ENCODE results near the gene NMRK2.
A peak's percentile ranks its signal among the peaks of the same experiment; 100 is the strongest.
"Not testable (repeated sequence)": the region's sequence is repeated elsewhere in the genome, so short reads cannot be mapped to it uniquely, and the experiment has no call there.

The NMRK2 gene

DNA sequence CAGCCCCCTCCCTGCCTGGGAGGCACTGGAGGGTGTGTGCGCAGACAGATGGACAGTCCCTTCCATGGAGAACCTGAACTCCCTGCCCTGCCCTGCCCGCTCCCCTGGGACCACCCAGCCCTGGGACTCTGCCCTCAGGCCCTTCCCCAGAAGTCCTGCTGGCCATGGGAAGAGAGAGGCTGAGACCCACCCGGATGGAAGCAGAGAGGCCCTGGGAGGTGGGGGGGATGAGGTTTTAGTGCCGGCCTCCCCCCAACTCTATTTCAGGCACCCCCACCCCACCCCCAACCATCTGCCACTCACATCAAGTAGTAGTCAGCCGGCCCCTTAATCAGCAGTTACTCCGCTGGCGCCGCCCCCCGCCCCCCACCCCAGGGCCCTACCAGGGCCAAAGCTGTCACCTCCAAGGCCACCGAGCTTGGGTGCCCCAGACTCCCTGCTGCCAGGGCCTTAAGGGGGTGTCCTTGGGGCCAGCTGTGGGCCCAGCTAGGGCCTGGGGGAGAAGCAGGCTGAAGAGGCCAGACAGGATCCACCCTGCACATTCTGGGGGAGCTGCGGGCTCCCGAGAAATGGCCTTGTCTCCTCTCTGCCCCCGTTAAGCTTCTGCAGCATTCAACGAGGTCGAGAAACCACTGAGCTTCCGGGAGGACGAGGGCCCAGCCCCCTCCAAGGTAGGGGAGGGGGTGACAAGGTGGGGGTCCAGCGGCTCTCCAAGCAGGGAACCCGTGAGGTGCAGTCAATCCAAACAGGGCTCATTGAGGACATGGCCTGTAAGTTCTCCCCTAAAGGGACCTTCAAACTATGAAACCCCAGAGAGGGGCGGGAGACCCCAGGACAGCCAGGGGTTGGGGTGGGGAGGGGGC, 17.4 kb downstream of the NMRK2 start:
- H3K27ac Mint-ChIP-seq = no peak overlapping the region
- H3K4me1 Mint-ChIP-seq (ENCODE audit: low read depth) = peaks cover 6% of the 10 kb centered on the region
- no peaks in the 10 kb centered on the region for H3K9me3 Mint-ChIP-seq
- no peaks in the 10 kb centered on the region for H3K36me3 Mint-ChIP-seq (ENCODE audit: low read depth)
- H3K4me3 Mint-ChIP-seq = no peak overlapping the region
- H3K27me3 Mint-ChIP-seq = no peaks in the 10 kb centered on the region

DNA sequence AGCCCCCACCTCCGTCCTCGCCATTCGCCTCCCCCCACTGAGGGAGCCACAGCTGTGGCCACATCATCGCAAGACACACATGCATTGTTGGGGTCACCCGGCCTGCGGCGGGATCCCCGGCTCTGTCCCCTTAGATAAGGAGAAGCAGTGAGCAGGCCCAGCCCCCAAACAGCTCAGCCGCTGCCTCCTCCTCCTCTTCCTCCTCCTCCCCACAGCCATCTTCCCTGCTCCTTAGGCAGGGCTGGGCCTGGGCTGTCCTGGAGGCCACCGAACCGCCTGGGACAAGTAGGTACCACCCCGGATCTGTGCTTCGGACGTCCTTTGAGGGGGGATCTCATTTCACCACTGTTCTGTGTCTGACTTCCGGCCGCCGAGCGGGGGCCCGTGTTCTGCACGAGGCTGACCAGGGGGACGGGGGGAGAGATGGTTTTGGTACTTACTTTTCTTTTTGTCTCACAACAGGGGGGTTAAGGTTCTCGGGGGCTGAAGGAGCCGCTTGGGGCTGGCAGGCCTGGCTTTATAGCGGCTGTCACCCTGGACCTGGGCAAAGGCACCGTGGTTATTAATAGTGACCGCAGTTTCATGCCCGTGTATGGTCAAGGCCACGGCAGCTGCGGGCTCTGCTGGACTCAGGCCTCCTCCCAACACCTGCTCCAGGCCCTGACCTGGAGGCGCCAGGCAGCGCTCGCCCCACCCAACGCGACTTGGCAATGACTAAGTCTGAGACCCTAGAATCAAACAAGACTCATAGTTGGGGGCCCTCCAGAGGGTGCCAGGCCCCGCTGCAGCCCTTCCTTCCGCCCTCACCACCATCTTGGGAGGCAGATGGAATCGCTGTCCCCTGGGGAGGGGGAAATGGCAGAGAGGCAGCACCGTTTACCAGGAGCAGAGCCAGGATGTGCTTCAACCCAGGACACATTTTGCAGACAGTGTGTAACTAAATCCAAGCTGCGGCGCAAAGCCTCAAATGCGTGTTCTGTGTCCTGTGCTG, 18.3 kb downstream of the NMRK2 start:
- peak overlapping the region; percentile 81 for H3K27ac Mint-ChIP-seq
- no peaks in the 10 kb centered on the region for H3K36me3 Mint-ChIP-seq (ENCODE audit: low read depth)
- H3K4me1 Mint-ChIP-seq (ENCODE audit: low read depth) = peaks cover 6% of the 10 kb centered on the region
- H3K27me3 Mint-ChIP-seq = no peaks in the 10 kb centered on the region
- peak overlapping the region; percentile 77 for H3K4me3 Mint-ChIP-seq
- H3K9me3 Mint-ChIP-seq = no peaks in the 10 kb centered on the region

DNA sequence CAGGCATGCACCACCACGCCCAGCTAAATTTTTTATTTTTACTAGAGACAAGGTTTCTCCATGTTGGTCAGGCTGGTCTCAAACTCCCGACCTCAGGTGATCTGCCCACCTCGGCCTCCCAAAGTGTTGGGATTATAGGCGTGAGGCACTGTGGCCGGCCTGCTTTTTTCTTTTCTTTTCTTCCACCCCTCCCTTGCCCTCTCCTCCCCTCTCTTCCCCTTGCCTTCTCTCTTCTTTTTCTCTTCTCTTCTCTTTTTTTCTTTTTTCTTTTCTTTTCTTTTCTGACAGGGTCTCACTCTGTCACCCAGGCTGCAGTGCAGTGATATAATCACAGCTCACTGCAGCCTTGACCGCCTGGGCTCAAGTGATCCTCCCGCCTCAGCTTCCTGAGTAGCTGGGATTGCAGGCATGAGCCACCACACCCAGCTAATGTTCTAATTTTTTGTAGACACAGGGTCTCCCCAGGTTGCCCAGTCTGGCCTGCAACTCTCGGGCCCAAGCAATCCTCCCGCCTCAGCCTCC, 19.9 kb downstream of the NMRK2 start:
- H3K4me1 Mint-ChIP-seq (ENCODE audit: low read depth); H3K27me3 Mint-ChIP-seq; H3K36me3 Mint-ChIP-seq (ENCODE audit: low read depth); H3K9me3 Mint-ChIP-seq; H3K27ac Mint-ChIP-seq; H3K4me3 Mint-ChIP-seq: not testable (repeated sequence)

DNA sequence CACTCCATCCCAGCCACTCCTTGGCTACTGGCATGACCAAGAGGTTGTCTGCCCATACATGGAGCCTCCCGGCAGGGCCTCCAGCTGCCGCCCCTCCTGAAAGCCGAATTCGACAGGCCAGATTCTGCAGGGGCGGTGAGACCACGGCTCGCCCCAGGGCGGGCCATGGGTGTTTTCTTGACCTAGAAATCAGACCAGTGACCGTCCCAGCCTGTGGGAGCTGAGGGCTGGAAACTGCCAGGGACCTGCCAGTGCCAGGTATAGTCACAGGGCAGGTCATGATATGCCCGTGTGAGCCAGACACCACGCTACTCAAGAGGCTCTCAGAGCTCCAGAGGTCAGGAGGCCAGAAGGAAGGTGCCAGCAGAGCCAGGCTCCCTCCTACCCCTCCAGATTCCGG, 21.2 kb downstream of the NMRK2 start:
- Mint-ChIP-seq H3K9me3 (no peaks in the 10 kb centered on the region), H3K4me1 (ENCODE audit: low read depth) (peaks cover 6% of the 10 kb centered on the region), H3K27ac (no peak overlapping the region), H3K27me3 (no peaks in the 10 kb centered on the region), H3K36me3 (ENCODE audit: low read depth) (no peaks in the 10 kb centered on the region), H3K4me3 (no peak overlapping the region)

DNA sequence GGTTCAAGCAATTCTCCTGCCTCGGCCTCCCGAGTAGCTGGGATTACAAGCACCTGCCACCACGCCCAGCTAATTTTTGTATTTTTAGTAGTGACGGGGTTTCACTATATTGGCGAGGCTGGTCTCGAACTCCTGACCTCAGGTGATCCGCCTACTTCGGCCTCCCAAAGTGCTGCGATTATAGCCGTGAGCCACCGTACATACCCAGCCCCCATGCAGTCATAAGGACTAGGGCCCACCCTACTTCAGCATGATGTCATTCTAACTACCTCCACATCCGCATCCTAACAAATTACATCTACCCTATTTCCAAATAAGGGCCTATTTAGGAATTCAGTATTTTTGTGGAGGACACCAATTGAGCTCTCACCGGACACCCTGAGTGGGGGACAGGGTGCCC, 22.4 kb downstream of the NMRK2 start:
- not testable (repeated sequence) for H3K4me1 Mint-ChIP-seq (ENCODE audit: low read depth); H3K27me3 Mint-ChIP-seq; H3K27ac Mint-ChIP-seq; H3K4me3 Mint-ChIP-seq; H3K9me3 Mint-ChIP-seq; H3K36me3 Mint-ChIP-seq (ENCODE audit: low read depth)

DNA sequence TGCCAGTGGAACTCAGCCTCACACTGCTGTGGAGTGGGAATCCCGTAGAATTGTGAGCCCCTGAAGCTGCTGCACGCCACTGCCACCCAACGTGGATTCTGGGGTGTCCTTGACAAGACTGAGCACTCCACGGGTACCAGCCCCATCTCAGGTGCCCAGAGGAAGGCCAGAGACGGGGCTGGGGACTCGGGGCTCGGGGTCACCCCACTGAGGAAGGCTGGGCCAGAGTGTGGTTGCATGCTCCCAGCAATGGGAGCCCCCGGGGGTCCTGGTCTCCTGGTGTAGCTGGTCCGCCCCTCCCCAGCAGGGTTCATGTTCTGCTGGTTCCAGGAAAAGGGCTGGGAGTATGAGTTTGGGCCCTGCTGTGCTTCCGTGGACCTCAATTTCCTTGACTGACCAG, 22.8 kb downstream of the NMRK2 start:
- Mint-ChIP-seq H3K4me1 (ENCODE audit: low read depth) (peaks cover 6% of the 10 kb centered on the region), H3K9me3 (no peaks in the 10 kb centered on the region), H3K4me3 (no peak overlapping the region)

DNA sequence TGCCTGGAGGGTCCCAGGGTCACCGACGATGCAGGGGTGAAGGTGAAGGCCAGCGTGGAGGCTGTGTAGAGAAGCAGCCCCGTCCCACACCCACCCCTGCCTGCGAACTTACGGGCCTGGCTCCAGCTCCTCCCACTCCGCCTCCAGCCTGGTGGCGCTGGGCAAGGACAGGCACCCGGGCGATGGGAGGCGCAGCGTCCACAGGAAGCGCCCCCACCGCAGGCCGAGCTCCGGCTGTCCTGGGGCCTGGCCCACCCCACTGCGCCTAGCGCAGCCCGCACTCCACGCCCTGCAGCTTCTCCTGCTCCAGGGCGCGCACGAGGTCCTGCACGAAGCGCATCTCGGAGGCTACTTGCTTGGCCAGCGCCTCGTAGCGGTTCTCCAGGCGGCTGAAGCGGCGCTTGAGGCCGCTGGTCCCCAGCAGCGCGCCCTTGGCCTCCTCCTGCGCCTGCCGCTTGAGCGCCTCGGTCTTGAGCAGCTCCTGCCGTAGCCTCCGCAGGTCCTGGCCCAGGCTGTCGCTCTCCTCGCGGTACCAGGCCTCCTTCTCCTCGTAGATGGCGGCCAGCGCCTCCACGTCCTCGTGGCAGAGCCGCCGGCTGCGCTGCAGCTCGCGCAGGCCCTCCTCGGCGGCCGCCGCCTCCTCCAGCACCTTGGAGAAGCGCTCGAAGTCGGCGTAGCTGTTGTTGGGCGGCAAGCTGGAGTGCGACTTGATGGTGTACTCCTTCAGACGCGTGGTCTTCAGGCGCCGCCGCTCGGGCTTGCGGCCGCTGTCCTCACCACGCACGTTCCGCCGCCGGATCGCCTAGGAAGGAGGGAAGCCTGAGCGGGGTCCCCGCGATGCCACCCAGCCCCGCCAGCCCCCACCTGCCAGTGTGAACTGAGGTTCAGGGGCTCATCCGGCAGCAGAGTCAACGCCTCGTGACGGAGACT, 26.2 kb downstream of the NMRK2 start:
- Mint-ChIP-seq H3K4me3 (no peak overlapping the region), H3K27ac (no peak overlapping the region), H3K4me1 (ENCODE audit: low read depth) (no peaks in the 10 kb centered on the region), H3K36me3 (ENCODE audit: low read depth) (peaks cover 10% of the 10 kb centered on the region), H3K9me3 (no peaks in the 10 kb centered on the region), H3K27me3 (no peaks in the 10 kb centered on the region)

More for the DNA sequence above, 22.8 kb downstream of the NMRK2 start:
- H3K27me3 Mint-ChIP-seq = no peaks in the 10 kb centered on the region
- no peaks in the 10 kb centered on the region for H3K36me3 Mint-ChIP-seq (ENCODE audit: low read depth)
- H3K27ac Mint-ChIP-seq = no peak overlapping the region

DNA sequence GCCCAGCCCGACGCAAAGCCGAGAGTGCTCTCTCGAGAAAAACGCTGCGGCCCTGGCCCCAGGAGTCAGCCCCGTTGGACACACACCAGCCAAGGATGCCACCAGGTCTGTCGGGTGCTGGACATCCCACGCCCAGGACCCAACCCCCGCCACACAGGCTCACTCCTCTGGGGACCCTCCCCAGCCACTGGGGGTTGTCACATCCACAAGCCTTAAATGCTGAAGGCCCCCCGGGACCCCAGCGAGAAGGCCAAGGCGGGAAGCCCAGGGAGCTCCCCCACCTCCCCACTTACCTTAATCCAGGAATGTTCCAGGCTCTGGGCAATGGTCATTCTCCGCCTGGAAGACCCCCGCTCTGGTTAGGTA, 26.9 kb downstream of the NMRK2 start:
- Mint-ChIP-seq H3K27me3 (no peaks in the 10 kb centered on the region), H3K27ac (no peak overlapping the region), H3K9me3 (no peaks in the 10 kb centered on the region), H3K4me1 (ENCODE audit: low read depth) (no peaks in the 10 kb centered on the region), H3K36me3 (ENCODE audit: low read depth) (peaks cover 10% of the 10 kb centered on the region), H3K4me3 (no peak overlapping the region)

DNA sequence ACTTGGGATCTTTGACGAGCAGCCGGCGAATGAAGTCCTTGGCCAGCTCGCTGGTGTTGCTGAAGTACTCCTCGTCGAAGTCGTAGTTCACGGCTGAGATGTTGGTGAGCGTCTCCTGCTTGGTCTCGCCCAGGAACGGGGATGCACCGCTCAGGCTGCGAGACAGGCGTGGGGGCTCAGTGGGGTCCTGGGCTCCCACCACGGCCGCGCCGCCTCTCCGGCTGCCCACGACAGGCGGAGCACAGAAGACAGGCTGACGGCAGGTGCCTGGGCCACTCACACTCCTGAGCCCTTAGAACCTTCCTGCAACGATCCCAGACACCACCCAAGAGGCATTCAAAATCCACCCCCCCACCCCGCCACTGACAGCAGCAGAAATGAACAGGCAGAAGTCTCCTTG, 28.1 kb downstream of the NMRK2 start:
- H3K4me3 Mint-ChIP-seq = no peak overlapping the region
- H3K36me3 Mint-ChIP-seq (ENCODE audit: low read depth) = peaks cover 10% of the 10 kb centered on the region
- no peak overlapping the region for H3K27ac Mint-ChIP-seq
- H3K4me1 Mint-ChIP-seq (ENCODE audit: low read depth) = no peaks in the 10 kb centered on the region
- H3K9me3 Mint-ChIP-seq = no peaks in the 10 kb centered on the region
- no peaks in the 10 kb centered on the region for H3K27me3 Mint-ChIP-seq

DNA sequence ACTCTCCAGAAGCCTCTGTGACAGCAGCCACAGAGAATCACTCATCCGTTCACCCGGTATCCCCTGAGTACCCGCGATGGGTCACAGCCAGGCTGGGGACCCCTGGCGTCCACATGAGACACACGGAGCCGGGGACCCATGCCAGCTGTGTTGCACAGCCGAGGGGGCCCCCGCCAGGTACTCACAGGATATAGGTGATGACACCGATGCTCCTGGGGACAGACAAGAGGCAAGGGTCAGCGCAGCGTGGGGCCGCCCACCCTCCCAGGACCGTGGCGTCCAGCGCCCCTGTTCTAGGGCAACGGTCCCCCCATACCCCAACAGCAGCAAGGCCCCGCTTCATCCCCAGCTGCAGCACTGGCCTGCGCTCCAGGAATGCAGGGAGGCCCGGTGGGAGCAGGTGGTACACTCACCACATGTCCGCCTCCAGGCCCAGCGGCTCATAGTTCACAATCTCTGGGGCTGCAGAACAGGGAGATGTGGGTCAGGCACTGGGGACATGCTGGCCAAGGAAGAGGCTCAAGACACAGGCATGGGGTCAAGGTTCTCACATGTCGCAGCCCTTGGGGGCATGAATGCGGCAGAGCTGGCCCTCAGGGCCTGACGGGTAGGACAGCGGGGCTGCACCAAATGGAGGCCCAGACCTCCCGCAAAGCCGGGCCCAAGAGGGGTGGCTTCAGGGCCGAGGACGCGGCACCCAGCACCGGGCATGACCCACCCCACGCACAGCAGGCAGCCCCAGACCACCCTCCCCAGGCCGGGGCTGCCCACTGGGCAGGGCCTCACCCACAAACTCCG, 30.8 kb downstream of the NMRK2 start:
- H3K4me1 Mint-ChIP-seq (ENCODE audit: low read depth) = peaks cover 8% of the 10 kb centered on the region
- peaks cover 19% of the 10 kb centered on the region for H3K36me3 Mint-ChIP-seq (ENCODE audit: low read depth)
- H3K9me3 Mint-ChIP-seq = no peaks in the 10 kb centered on the region

DNA sequence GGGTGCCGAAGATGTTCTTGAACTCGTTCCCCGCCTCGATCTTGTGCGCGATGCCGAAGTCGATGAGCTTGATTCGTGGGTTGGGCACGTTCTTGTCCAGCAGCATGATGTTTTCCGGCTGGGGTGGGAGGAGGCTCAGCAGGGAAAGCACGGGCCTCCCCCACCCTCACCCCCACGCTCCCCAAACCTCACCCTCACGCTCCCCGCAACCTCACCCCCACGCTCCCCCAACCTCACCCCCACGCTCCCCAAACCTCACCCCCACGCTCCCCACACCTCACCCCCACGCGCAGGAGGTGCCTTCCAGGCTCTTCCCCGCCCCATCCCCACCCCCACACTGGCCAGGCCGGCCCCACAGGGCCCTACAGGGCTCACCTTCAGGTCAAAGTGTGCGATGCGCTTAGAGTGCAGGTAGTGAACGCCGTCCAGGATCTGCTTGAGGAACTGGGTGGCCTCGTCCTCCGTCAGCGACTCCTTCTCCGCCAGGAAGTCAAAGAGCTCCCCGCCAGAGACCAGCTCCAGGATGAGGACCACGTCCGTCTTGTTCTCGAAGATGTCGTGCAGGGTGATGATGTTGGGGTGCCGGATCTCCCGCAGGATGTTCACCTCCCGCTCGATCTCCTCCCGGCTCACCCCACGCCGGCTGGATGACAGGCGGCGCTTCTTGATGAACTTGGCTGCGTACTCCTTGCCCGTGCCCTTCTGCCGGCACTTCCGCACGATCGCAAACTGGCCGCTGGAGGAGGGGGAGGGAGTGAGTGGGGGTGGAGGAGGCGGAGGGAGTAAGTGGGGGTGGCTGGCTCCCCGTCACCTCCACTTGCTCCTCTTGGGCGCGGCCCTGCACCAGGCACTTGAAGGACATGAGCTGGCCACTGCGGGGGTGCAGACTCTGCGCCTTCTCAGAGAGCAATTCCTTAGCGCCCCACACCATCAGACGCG, 31.7 kb downstream of the NMRK2 start:
- H3K4me1 Mint-ChIP-seq (ENCODE audit: low read depth) = peaks cover 11% of the 10 kb centered on the region
- peaks cover 23% of the 10 kb centered on the region for H3K36me3 Mint-ChIP-seq (ENCODE audit: low read depth)
- no peaks in the 10 kb centered on the region for H3K27me3 Mint-ChIP-seq
- no peak overlapping the region for H3K4me3 Mint-ChIP-seq
- H3K27ac Mint-ChIP-seq = no peak overlapping the region
- H3K9me3 Mint-ChIP-seq = no peaks in the 10 kb centered on the region

More for the DNA sequence above, 30.8 kb downstream of the NMRK2 start:
- no peak overlapping the region for H3K4me3 Mint-ChIP-seq
- no peak overlapping the region for H3K27ac Mint-ChIP-seq
- no peaks in the 10 kb centered on the region for H3K27me3 Mint-ChIP-seq

DNA sequence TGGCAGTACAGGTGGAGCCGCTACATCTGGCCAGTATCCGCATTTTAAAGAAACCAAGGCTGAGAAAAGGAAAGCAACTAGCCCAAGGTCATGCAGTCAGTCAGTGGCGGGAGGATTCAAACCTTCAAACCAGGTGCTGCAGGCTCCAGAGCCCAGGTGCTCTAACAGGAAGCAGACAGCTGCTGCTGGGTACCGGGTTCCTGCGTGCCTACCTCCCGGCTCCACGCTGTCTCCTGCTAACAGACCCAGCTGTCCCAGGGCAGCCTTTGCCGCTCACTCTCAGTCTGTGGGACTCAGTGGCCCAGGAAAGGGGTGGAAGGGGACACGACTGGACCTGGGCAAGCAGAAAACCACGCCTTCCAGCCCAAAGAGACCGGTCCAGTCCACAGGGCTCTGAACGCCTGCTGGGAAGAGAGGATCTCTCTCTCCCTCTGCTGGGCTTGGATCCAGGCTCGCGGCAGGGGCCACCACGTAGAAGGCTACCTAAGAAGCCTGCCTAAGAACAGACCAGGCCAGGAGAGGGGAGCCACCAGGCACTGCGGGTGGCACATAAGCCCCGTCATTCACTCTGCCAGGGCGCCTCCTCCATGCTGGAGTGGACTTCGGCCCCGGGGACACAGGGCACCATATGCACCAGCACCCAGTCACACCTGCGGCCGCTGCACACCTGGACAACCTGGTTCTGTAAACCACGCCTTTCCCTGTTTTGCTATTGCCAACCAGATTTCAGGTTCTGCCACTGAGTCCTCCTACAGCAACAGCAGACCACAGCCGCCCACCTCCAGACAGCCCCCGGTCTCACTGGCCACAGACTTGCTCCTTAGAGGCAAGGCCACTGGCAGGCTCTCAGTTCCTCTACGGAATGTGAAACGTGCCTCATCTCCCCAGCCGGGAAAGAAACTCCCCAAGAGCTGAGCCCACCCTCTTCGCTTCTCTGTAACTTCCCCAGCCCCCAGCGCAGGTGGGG, 33.5 kb downstream of the NMRK2 start:
- H3K4me3 Mint-ChIP-seq = no peak overlapping the region
- H3K36me3 Mint-ChIP-seq (ENCODE audit: low read depth) = peaks cover 27% of the 10 kb centered on the region
- no peaks in the 10 kb centered on the region for H3K9me3 Mint-ChIP-seq
- H3K4me1 Mint-ChIP-seq (ENCODE audit: low read depth) = peaks cover 25% of the 10 kb centered on the region
- H3K27me3 Mint-ChIP-seq = no peaks in the 10 kb centered on the region
- no peak overlapping the region for H3K27ac Mint-ChIP-seq

All from stimulated activated naive CD8-positive, alpha-beta T cell treated with anti-CD3 and anti-CD28 coated beads, Interleukin-15, Interleukin-2, amounts not matched to agents 100 ng/mL and 50 ng/mL, for 24 hours (primary cell).